ENCODE measurements around the gene CWC25.

The CWC25 gene

GRCh38 chr17:38799501-38800236 is 25.5 kb downstream of the CWC25 start, which contains the start of gene PIP4K2B:
Gene PIP4K2B, minus strand, starts transcription at chr17:38799556. Its CDS starts 132 bp downstream, at chr17:38799424.
- TF ChIP-seq, protein P1, sequence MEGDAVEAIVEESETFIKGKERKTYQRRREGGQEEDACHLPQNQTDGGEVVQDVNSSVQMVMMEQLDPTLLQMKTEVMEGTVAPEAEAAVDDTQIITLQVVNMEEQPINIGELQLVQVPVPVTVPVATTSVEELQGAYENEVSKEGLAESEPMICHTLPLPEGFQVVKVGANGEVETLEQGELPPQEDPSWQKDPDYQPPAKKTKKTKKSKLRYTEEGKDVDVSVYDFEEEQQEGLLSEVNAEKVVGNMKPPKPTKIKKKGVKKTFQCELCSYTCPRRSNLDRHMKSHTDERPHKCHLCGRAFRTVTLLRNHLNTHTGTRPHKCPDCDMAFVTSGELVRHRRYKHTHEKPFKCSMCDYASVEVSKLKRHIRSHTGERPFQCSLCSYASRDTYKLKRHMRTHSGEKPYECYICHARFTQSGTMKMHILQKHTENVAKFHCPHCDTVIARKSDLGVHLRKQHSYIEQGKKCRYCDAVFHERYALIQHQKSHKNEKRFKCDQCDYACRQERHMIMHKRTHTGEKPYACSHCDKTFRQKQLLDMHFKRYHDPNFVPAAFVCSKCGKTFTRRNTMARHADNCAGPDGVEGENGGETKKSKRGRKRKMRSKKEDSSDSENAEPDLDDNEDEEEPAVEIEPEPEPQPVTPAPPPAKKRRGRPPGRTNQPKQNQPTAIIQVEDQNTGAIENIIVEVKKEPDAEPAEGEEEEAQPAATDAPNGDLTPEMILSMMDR (IDR thresholded peaks at IDR 0.05): no peak
- no peak for TF ChIP-seq ZFX (IDR thresholded peaks at IDR 0.05; ENCODE audit: borderline replicate concordance)
- H3K27ac ChIP-seq: peak within 1 kb of the TSS; percentile 96

DNA sequence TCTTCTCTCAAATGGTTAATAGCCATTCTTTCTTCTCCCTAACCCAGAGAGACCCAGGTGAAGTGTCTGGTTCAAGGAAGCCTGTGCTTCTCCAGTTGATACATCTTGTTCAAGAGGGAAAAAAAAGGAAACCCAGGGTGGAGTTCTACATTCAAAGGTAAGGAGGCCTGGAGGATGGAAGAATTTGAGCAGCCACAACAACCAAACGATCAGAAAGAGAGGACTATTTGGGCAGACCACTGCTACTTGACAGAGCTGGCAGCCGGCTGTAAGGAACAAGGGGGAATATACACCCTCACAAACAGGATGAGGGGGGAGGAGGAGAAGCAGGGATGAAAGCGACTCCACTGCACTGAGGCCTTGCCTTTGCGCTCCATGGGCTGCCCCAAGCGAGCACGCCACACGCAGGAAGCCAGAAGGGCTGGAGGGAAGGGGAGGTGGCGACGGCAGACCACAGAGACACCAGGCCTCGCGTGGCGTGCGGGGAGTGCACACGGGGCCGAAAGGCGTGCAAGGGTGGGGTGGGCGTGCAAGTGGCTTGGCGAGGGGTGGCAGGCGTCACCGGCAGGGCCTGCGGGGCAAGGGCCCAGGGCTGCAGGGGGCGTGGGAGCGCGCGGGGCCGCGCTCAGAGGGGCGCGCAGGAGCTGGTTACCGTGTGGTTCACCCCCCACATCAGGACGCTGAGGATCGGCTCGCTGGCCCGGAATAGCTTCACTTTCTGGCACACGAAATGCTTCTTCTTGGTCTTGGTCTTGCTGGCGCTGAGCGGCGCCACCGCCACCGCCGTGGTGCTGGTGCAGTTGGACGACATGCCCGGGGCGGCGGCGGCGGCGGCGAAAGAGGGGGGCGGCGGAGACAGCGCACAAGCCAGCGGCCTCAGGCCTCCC is 26.3 kb downstream of the CWC25 start:
- TF ChIP-seq, protein P1 (IDR thresholded peaks at IDR 0.05): peak; percentile 13; the same call in 1 of the 2 replicates
- no peak for TF ChIP-seq ZFX (IDR thresholded peaks at IDR 0.05; ENCODE audit: borderline replicate concordance)
- peak overlapping the region; percentile 96 for H3K27ac ChIP-seq

DNA sequence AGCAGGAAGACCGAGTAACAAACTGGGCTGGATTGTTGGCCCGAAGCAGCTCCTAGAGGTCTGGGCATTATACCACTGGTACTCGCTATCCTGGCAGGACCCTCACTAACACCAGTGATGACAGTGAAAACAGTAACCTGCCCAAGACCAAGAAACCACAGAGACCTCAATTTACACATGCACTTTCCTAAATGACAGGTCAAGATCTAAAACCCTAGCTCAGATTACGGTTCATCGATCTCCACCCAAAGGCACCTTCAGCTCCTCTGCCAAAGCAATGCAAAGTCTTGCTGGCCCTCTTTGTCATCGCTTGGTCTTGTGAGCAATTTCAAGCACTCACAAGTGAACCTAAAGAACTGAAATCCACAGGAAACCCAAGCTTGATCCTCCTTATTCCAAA is 27.3 kb downstream of the CWC25 start:
- H3K27ac ChIP-seq: peak overlapping the region; percentile 96
- TF ChIP-seq ZFX (IDR thresholded peaks at IDR 0.05; ENCODE audit: borderline replicate concordance): no peak
- TF ChIP-seq, protein P1 (IDR thresholded peaks at IDR 0.05): no peak

DNA sequence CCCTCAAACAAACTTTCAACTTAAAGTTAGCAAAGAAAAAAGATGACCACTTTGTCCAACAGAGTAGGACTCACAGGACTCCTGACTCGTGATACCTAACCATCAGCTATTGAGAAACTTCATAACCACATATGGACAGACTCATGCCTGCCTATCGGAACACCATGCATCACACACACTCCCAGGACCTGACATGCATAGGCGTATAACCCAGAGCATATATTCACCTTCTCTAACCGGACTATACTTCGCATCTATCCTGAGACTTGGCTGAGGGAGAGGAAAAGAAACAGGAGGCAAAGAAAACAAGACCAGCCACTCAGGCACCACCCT is 28.0 kb downstream of the CWC25 start:
- TF ChIP-seq ZFX (IDR thresholded peaks at IDR 0.05; ENCODE audit: borderline replicate concordance): no peak
- TF ChIP-seq, protein P1 (IDR thresholded peaks at IDR 0.05): no peak
- no peak overlapping the region for H3K27ac ChIP-seq

GRCh38 chr17:38796451-38797157 is 28.5 kb downstream of the CWC25 start:
- TF ChIP-seq, protein P1 (IDR thresholded peaks at IDR 0.05): no peak
- TF ChIP-seq ZFX (IDR thresholded peaks at IDR 0.05; ENCODE audit: borderline replicate concordance): no peak
- no peak overlapping the region for H3K27ac ChIP-seq

GRCh38 chr17:38794221-38794620 is 30.9 kb downstream of the CWC25 start:
- H3K27ac ChIP-seq: no peak overlapping the region
- TF ChIP-seq ZFX (IDR thresholded peaks at IDR 0.05; ENCODE audit: borderline replicate concordance): no peak
- TF ChIP-seq, protein P1 (IDR thresholded peaks at IDR 0.05): no peak

Data from 22Rv1 (cell line).